Measurements from ENCODE around the gene SERGEF.

SERGEF gene

GRCh38 chr11:17950644-17951043 lies 62.2 kb downstream of the SERGEF start:
- no peak for DNase-seq

- DNase-seq: no peak
These were observed 64.6 kb downstream of the SERGEF start for GRCh38 chr11:17948296-17948695.

GRCh38 chr11:17939542-17939941 lies 73.3 kb downstream of the SERGEF start:
- no peak for DNase-seq

GRCh38 chr11:17936790-17937189 lies 76.1 kb downstream of the SERGEF start:
- no peak for DNase-seq

GRCh38 chr11:17934194-17934593 lies 78.7 kb downstream of the SERGEF start:
- DNase-seq: no peak

GRCh38 chr11:17933708-17934107 lies 79.1 kb downstream of the SERGEF start:
- DNase-seq: no peak

GRCh38 chr11:17932472-17932871 lies 80.4 kb downstream of the SERGEF start:
- DNase-seq: no peak

- DNase-seq: no peak
These were observed 81.3 kb downstream of the SERGEF start for GRCh38 chr11:17931595-17931994.

- no peak for DNase-seq
These were observed 82.2 kb downstream of the SERGEF start for GRCh38 chr11:17930544-17931125.

GRCh38 chr11:17929171-17929570 lies 83.7 kb downstream of the SERGEF start:
- DNase-seq: no peak

GRCh38 chr11:17927681-17928343 lies 85.0 kb downstream of the SERGEF start:
- no peak for DNase-seq

GRCh38 chr11:17927041-17927440 lies 85.8 kb downstream of the SERGEF start:
- no peak for DNase-seq

GRCh38 chr11:17924713-17925112 lies 88.1 kb downstream of the SERGEF start:
- no peak for DNase-seq

GRCh38 chr11:17923217-17923616 lies 89.6 kb downstream of the SERGEF start:
- no peak for DNase-seq

GRCh38 chr11:17922416-17922788 lies 90.4 kb downstream of the SERGEF start:
- no peak for DNase-seq

GRCh38 chr11:17921659-17922415 lies 91.0 kb downstream of the SERGEF start:
- no peak for DNase-seq

- no peak for DNase-seq
These were observed 94.7 kb downstream of the SERGEF start for GRCh38 chr11:17918049-17918605.

GRCh38 chr11:17917556-17917955 lies 95.3 kb downstream of the SERGEF start:
- no peak for DNase-seq

- DNase-seq: no peak
These were observed 97.2 kb downstream of the SERGEF start for GRCh38 chr11:17915500-17916143.

GRCh38 chr11:17914957-17915356 lies 97.9 kb downstream of the SERGEF start:
- no peak for DNase-seq

- DNase-seq: no peak
These were observed 105.8 kb downstream of the SERGEF start for GRCh38 chr11:17907046-17907445.

GRCh38 chr11:17906436-17906835 lies 106.4 kb downstream of the SERGEF start:
- DNase-seq: no peak

GRCh38 chr11:17905477-17905876 lies 107.4 kb downstream of the SERGEF start:
- no peak for DNase-seq

All from activated naive CD4-positive, alpha-beta T cell (primary cell).